Measurements from ENCODE around the gene WDFY3.
"Not testable (repeated sequence)": the region's sequence is repeated elsewhere in the genome, so short reads cannot be mapped to it uniquely, and the experiment has no call there.

Gene WDFY3

DNA sequence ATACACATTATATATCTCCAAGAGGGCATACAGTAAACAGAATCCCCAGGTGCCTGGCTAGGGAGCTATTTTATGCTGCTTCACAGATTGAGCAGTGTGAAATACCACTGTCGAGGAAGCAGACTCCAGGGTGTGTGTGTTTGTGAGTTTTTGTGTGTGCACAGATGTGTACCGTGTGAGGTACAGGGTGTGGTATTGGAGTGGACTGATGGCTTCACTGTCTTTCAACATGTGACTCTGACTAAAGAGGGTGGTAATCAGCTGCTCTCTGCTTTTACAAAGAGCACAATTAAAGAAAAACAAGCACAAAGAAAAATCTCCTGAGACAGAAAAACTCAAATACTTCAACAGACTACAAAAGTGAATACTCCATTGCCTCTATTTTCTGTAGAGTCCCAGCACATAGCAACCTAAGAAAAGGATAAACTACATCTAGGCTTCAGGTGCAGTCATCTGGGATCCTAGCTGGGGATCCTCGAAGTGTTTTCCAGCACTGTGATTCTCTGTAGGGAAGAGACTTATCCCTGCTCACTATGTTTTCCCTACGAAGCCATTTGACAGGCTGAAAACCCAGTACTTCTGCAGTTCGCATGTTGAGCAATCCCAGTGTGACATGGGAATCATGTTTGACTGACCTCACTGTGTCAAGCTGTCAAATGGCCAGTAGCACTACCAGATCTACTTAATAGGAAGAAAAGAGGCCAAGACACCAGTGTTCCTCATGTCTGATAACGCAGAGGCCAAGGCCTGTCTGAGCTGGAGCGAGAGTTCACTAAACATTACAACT is 283.2 kb downstream of the WDFY3 start:
- TF ChIP-seq ZNF565 (CRISPR knock-in tag; conservative IDR thresholded peaks at IDR 0.05; ENCODE audit: low read depth) (no peak), GLIS3 (CRISPR knock-in tag; IDR thresholded peaks at IDR 0.05) (no peak), ZNF8 (CRISPR knock-in tag; IDR thresholded peaks at IDR 0.05) (no peak), PPARA (CRISPR knock-in tag; IDR thresholded peaks at IDR 0.05; ENCODE audit: borderline replicate concordance) (no peak), ZNF70 (CRISPR knock-in tag; IDR thresholded peaks at IDR 0.05) (no peak), ZFP30 (CRISPR knock-in tag; IDR thresholded peaks at IDR 0.05) (no peak), ISL1 (CRISPR knock-in tag; IDR thresholded peaks at IDR 0.05) (no peak), ESRRG (CRISPR knock-in tag; IDR thresholded peaks at IDR 0.05) (no peak), ZC3H10 (CRISPR knock-in tag; IDR thresholded peaks at IDR 0.05) (no peak), SNAI2 (CRISPR knock-in tag; IDR thresholded peaks at IDR 0.05) (no peak)
- TF ChIP-seq, protein P1, sequence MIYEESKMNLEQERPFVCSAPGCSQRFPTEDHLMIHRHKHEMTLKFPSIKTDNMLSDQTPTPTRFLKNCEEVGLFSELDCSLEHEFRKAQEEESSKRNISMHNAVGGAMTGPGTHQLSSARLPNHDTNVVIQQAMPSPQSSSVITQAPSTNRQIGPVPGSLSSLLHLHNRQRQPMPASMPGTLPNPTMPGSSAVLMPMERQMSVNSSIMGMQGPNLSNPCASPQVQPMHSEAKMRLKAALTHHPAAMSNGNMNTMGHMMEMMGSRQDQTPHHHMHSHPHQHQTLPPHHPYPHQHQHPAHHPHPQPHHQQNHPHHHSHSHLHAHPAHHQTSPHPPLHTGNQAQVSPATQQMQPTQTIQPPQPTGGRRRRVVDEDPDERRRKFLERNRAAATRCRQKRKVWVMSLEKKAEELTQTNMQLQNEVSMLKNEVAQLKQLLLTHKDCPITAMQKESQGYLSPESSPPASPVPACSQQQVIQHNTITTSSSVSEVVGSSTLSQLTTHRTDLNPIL (CRISPR knock-in tag; IDR thresholded peaks at IDR 0.05; ENCODE audit: low read depth), result no peak
- TF ChIP-seq, protein P2, sequence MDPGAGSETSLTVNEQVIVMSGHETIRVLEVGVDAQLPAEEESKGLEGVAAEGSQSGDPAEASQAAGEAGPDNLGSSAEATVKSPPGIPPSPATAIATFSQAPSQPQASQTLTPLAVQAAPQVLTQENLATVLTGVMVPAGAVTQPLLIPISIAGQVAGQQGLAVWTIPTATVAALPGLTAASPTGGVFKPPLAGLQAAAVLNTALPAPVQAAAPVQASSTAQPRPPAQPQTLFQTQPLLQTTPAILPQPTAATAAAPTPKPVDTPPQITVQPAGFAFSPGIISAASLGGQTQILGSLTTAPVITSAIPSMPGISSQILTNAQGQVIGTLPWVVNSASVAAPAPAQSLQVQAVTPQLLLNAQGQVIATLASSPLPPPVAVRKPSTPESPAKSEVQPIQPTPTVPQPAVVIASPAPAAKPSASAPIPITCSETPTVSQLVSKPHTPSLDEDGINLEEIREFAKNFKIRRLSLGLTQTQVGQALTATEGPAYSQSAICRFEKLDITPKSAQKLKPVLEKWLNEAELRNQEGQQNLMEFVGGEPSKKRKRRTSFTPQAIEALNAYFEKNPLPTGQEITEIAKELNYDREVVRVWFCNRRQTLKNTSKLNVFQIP (CRISPR knock-in tag; IDR thresholded peaks at IDR 0.05; ENCODE audit: borderline replicate concordance, low read depth), result no peak
- TF ChIP-seq, protein P3, sequence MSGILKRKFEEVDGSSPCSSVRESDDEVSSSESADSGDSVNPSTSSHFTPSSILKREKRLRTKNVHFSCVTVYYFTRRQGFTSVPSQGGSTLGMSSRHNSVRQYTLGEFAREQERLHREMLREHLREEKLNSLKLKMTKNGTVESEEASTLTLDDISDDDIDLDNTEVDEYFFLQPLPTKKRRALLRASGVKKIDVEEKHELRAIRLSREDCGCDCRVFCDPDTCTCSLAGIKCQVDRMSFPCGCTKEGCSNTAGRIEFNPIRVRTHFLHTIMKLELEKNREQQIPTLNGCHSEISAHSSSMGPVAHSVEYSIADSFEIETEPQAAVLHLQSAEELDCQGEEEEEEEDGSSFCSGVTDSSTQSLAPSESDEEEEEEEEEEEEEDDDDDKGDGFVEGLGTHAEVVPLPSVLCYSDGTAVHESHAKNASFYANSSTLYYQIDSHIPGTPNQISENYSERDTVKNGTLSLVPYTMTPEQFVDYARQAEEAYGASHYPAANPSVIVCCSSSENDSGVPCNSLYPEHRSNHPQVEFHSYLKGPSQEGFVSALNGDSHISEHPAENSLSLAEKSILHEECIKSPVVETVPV (CRISPR knock-in tag; IDR thresholded peaks at IDR 0.05), result no peak
- ATAC-seq, result no peak

DNA sequence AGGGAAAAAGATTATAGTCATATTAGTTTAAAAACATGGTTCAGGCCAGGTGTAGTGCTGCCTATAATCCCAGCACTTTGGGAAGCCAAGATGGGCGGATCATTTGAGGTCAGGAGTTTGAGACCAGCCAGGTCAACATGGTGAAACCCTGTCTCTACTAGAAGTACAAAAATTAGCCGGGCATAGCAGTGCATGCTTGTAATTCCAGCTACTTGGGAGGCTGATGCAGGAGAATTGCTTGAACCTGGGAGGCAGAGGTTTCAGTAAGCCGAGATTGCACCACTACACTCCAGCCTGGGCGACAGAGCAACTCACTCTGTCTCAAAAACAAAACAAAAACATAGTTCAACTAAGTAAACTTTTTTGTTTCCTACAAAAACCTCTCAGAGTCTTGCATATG is 283.8 kb downstream of the WDFY3 start:
- not testable (repeated sequence) for ATAC-seq

DNA sequence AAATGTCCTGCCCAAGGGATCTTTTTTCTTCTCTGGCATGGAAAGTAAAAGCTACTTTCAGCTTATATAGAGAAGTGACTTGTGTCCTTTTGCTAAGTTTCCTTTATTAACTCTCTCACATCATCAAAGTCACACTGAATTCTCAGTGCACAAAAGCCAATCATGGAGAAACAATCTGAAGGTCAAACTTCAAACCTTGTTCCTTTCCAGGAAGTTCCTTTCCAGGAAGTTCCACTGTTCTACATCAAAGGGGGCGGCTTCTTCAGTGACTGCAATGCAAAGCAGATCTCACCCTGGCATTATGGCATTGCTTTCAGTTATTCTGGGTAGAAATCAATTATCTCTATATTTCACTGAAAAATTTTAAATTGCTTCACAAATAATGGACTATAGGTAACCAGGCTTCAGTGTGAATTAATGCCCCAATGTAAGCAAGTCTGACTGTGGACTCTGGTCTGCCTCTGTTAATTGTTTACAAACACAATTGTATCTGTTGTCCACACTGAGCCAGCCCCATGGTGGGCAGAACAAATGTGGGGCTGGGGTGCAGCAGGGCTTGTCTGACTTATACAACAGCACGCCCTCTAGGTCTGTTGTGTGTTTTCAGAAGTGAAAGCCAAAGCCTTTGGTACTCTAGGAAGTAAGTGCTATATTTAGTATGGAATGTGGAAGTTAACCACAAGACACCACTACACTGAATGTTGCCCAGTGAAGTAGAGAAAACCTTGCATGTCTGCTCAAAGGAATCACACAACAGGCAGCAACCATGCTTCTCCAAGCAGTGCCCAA is 284.8 kb downstream of the WDFY3 start:
- peak; percentile 98 for ATAC-seq
- TF ChIP-seq ZNF565 (CRISPR knock-in tag; conservative IDR thresholded peaks at IDR 0.05; ENCODE audit: low read depth) (no peak), RARB (CRISPR knock-in tag; IDR thresholded peaks at IDR 0.05) (no peak)

DNA sequence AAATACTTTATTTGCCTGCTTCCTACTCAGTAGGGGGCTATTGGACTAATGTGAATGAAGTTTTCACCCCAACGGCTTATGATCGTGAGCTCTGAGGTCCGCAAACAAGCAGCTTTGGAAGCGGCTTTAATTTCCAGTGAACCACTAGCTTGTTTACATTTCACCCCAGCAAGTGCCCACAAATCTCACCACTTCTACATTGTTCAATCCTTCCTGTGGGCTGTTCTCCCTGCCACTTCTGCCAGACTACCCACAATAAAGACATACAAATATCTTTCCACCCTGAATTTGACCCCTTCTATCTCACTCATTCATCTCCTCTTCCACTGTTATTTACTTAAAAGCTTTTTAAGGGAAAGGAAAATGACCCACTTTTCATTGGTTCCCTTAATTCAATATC is 285.5 kb downstream of the WDFY3 start:
- ATAC-seq, result no peak
- no peak for TF ChIP-seq TOX (CRISPR knock-in tag; IDR thresholded peaks at IDR 0.05; ENCODE audit: borderline replicate concordance)
- TF ChIP-seq PPARA (CRISPR knock-in tag; IDR thresholded peaks at IDR 0.05; ENCODE audit: borderline replicate concordance), result no peak
- no peak for TF ChIP-seq GLIS3 (CRISPR knock-in tag; IDR thresholded peaks at IDR 0.05)
- no peak for TF ChIP-seq ZC3H10 (CRISPR knock-in tag; IDR thresholded peaks at IDR 0.05)
- no peak for TF ChIP-seq SNAI2 (CRISPR knock-in tag; IDR thresholded peaks at IDR 0.05)
- no peak for TF ChIP-seq ARNTL (CRISPR knock-in tag; IDR thresholded peaks at IDR 0.05; ENCODE audit: borderline replicate concordance, low read depth)

DNA sequence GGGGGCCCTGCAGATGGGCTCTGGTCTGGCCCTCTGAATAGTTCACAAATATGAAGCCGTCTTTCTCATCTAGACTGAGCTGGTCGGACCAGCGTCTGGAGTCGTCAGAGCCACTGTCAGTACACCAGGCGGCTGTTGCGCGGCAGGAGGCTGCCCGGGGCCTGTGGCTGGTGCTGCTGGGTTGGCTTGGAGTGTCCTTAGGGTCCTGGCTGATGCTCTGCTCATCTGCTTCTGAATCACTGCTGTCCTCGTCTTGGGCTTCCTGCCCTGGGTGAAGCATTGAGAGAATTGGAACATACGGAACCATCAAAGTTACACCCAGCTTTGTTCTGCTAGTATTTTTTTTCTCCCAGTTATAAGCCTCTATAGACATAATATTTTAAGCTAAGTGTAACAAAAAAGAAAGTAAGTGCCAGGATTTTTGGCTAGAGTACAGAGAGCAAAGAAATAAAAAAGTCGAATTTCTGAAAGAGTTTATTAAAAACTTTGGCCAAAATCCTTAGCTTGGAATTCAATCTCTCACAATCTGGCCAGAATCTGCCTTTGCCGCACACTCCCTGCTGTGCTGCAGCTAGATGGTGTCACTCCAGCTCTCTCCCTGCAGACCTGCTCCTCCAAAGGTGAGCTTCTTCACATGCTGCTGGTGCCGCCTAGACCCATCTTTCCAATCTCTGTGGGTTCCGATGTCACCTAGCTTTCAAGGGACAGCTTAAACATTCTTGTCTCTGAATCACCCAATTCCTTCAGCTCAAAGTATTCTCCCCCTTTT is 287.3 kb downstream of the WDFY3 start:
- TF ChIP-seq SNAI2 (CRISPR knock-in tag; IDR thresholded peaks at IDR 0.05) (no peak), TCF4 (CRISPR knock-in tag; IDR thresholded peaks at IDR 0.05; ENCODE audit: borderline replicate concordance) (no peak), ZNF565 (CRISPR knock-in tag; conservative IDR thresholded peaks at IDR 0.05; ENCODE audit: low read depth) (no peak), ISL1 (CRISPR knock-in tag; IDR thresholded peaks at IDR 0.05) (no peak), CSDC2 (CRISPR knock-in tag; IDR thresholded peaks at IDR 0.05) (no peak), ESRRG (CRISPR knock-in tag; IDR thresholded peaks at IDR 0.05) (no peak), GLIS3 (CRISPR knock-in tag; IDR thresholded peaks at IDR 0.05) (no peak), RARB (CRISPR knock-in tag; IDR thresholded peaks at IDR 0.05) (no peak), ZFP30 (CRISPR knock-in tag; IDR thresholded peaks at IDR 0.05) (no peak)
- TF ChIP-seq, protein P4, sequence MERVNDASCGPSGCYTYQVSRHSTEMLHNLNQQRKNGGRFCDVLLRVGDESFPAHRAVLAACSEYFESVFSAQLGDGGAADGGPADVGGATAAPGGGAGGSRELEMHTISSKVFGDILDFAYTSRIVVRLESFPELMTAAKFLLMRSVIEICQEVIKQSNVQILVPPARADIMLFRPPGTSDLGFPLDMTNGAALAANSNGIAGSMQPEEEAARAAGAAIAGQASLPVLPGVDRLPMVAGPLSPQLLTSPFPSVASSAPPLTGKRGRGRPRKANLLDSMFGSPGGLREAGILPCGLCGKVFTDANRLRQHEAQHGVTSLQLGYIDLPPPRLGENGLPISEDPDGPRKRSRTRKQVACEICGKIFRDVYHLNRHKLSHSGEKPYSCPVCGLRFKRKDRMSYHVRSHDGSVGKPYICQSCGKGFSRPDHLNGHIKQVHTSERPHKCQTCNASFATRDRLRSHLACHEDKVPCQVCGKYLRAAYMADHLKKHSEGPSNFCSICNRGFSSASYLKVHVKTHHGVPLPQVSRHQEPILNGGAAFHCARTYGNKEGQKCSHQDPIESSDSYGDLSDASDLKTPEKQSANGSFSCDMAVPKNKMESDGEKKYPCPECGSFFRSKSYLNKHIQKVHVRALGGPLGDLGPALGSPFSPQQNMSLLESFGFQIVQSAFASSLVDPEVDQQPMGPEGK (CRISPR knock-in tag; IDR thresholded peaks at IDR 0.05; ENCODE audit: borderline replicate concordance), result no peak
- TF ChIP-seq, protein P2 (CRISPR knock-in tag; IDR thresholded peaks at IDR 0.05; ENCODE audit: borderline replicate concordance, low read depth), result no peak
- no peak for ATAC-seq

All from SK-N-SH treated with all-trans-retinoic acid at 6 μM for 48 hours (cell line).